ENCODE results near the gene LONP1.

DNA sequence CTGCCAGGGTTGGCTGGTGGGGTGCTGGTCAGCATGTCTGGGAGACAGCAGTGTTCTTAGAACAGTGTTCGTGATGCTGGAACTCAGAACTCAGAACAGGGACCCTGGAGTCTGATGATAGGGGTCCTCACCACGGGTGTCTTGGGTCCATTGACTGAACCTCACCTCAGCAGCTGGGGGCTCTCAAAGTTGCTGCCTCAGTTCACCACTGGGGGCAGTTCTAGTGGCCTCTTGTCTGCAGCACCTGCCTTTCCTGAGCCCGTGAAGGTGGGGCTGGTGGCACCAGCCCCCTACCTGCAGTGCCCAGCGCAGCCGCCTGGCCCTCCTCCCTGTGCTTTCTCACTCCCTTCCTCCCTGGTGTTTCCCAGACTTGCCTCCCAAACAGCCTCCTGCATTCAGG lies 68.6 kb downstream of the LONP1 start:
- no peak for TF ChIP-seq POLR2A (IDR thresholded peaks at IDR 0.05)
- TF ChIP-seq, protein P1, sequence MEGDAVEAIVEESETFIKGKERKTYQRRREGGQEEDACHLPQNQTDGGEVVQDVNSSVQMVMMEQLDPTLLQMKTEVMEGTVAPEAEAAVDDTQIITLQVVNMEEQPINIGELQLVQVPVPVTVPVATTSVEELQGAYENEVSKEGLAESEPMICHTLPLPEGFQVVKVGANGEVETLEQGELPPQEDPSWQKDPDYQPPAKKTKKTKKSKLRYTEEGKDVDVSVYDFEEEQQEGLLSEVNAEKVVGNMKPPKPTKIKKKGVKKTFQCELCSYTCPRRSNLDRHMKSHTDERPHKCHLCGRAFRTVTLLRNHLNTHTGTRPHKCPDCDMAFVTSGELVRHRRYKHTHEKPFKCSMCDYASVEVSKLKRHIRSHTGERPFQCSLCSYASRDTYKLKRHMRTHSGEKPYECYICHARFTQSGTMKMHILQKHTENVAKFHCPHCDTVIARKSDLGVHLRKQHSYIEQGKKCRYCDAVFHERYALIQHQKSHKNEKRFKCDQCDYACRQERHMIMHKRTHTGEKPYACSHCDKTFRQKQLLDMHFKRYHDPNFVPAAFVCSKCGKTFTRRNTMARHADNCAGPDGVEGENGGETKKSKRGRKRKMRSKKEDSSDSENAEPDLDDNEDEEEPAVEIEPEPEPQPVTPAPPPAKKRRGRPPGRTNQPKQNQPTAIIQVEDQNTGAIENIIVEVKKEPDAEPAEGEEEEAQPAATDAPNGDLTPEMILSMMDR (IDR thresholded peaks at IDR 0.05), result no peak
